HL-60 (cell line): ENCODE results near the gene PNPLA7.
A peak's percentile ranks its signal among the peaks of the same experiment; 100 is the strongest.

Source experiments
- DNase-seq, 2 experiments: peaks; one replicate each; pipeline ENCODE4 v3.0.0-alpha.2; 2010 to 2020; ENCODE audit warnings: low read depth in 1 of 2, low spot score in 1 of 2
- H3K27ac ChIP-seq: fragments of 250-450 bp; sonication (Bioruptor Pico); replicated peaks from 2 replicates; pipeline ENCODE4 v1.5.1; 2020; ENCODE audit warnings: mild to moderate bottlenecking, moderate library complexity
- H3K27me3 ChIP-seq: fragments of 250-450 bp; sonication (Bioruptor Pico); 2 replicates; pipeline ENCODE4 v1.5.1; 2021; ENCODE audit warnings: mild to moderate bottlenecking, moderate library complexity; ENCODE audit not compliant: insufficient read depth, poor library complexity, severe bottlenecking
- H3K4me3 ChIP-seq: replicated peaks from 2 replicates; pipeline ENCODE4 v1.5.1; 2011; ENCODE audit warnings: mild to moderate bottlenecking, control low read depth, low read length; ENCODE audit not compliant: insufficient read depth
- CTCF ChIP-seq: IDR thresholded peaks from one replicate; pipeline ENCODE4 v1.5.1; 2011; ENCODE audit warnings: low read length, control low read depth, inconsistent platforms; ENCODE audit not compliant: insufficient read depth
- GABPA ChIP-seq: IDR thresholded peaks from 2 replicates; pipeline ENCODE4 v1.6.1; 2012; ENCODE audit warnings: low read depth
- POLR2AphosphoS5 ChIP-seq: IDR thresholded peaks from 2 replicates; pipeline ENCODE4 v1.6.1; 2012; ENCODE audit warnings: low read depth
- REST ChIP-seq: IDR thresholded peaks from 2 replicates; pipeline ENCODE4 v1.6.1; 2012; ENCODE audit warnings: low read depth; ENCODE audit not compliant: insufficient replicate concordance
- SPI1 ChIP-seq: IDR thresholded peaks from 2 replicates; pipeline ENCODE4 v1.6.1; 2012; ENCODE audit warnings: low read depth, mild to moderate bottlenecking, borderline replicate concordance

Gene PNPLA7

DNA sequence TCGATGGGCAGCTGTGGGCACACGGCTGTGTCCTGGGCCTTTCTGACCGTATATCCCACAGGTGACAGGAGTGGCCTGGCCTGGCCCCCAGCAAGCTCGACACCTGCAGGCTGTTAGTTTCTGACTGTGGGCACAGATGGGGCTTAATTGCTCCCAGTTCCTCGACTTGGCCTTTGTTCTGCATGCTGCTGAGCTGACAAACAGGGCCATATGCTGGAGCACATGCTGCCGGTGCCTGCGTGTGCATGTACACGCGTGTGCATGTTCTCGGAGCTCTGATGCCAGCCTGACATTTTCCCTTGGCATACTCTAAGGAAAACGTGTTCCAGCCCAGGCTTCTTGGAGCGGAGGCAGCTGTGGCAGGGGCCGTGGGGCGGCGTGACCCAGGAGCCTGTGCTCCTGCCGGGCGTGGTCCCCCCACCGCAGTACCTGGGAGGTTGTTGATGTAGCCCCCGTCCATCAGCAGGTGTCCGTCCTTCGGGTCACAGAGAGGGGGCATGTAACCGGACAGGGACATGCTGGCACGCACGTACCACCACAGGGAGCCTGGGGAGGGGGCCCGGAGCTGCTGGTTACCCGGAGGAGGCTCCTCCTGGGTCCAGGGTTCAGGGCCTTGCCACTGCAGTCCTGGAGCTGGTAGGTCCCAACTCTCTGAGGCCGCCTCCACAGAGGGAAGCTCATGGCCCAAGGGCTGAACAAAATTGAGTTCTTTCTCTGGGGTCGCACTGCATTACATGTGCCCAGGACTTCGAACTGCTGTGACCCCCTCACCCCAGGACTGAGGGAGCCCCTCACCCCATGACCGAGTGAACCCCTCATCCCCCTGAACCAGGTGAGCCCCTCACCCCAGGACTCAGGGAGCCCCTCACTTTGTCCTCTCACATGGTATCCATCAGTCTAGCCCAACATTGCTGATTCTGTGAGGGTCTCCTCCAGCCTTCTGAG lies 86.9 kb downstream of the PNPLA7 start:
- no peak overlapping the region for H3K4me3 ChIP-seq
- TF ChIP-seq GABPA (no peak), POLR2AphosphoS5 (no peak), CTCF (no peak), REST (no peak), SPI1 (no peak)
- DNase-seq: no peak

DNA sequence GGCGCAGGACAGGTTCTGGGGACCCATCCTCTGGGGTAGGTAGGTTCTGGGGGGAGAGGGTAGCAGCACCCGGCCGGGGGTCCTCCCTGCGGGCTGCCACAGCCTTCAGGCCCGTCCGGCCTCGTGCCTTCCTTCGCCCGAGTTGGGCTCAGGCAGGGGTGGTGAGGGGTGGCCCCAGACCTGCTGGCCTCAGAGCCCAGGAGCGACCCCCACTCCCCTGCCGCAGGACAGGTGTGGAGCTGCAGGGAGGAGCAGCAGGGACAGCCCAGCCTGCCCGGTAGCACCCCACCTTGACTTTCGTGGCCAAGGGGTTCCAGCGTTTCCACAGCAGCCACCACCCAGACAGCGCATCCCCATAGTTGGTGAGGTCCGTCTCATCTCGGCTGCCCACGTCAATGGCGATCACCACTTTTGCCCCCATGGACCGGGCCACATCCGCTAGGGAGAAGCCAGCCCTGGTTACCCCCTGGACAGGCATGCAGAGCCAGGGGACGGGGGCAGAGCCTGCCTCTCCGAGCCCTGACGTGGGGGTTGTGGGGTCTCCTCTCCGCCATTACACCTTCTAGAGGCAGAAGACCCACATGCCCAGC lies 87.7 kb downstream of the PNPLA7 start:
- no peak overlapping the region for H3K27ac ChIP-seq
- H3K4me3 ChIP-seq: no peak overlapping the region
- no peak for TF ChIP-seq SPI1
- no peak for TF ChIP-seq CTCF
- no peak for TF ChIP-seq POLR2AphosphoS5
- TF ChIP-seq GABPA: no peak
- no peak for TF ChIP-seq REST

More for the DNA sequence above, 86.9 kb downstream of the PNPLA7 start:
- no peak overlapping the region for H3K27ac ChIP-seq
- H3K27me3 ChIP-seq: no peaks in the 10 kb centered on the region

GRCh38 chr9:137461663-137462395 lies 88.4 kb downstream of the PNPLA7 start:
- H3K27ac ChIP-seq: no peak overlapping the region
- H3K4me3 ChIP-seq: peak overlapping the region; percentile 27
- no peak for TF ChIP-seq REST
- TF ChIP-seq SPI1: peak; percentile 49; the same call in 1 of the 2 replicates
- peak; percentile 2 for TF ChIP-seq CTCF
- TF ChIP-seq GABPA: no peak
- no peak for TF ChIP-seq POLR2AphosphoS5
- no peaks in the 10 kb centered on the region for H3K27me3 ChIP-seq
- peak; percentile 74 to 86 for DNase-seq

More for the DNA sequence above, 87.7 kb downstream of the PNPLA7 start:
- no peaks in the 10 kb centered on the region for H3K27me3 ChIP-seq
- DNase-seq: no peak
